Tibial artery (tissue), 4 donors: ENCODE results near the gene GNB1.

Experiments
- DNase-seq, 2 donors: peaks; one replicate each; pipeline ENCODE4 v3.0.0-alpha.2; 2019
- H3K27ac ChIP-seq, 2 donors: fragments of 200-600 bp; sonication (generic) in 1 of 2; 1 replicate in 1 of 2; 2 replicates in 1 of 2; pipeline ENCODE4 v1.5.1; 2018 to 2019; ENCODE audit warnings: mild to moderate bottlenecking in 1 of 2
- H3K27me3 ChIP-seq, 2 donors: fragments of 200-600 bp; sonication (generic) in 1 of 2; one replicate each; pipeline versions ENCODE4 v1.5.1 to v1.6.0; 2016 to 2019
- H3K36me3 ChIP-seq, 3 donors: fragments of 200-600 bp; sonication (generic) in 2 of 3; one replicate each; pipeline ENCODE4 v1.5.1; 2016 to 2019; ENCODE audit warnings: mild to moderate bottlenecking in 2 of 3
- H3K4me1 ChIP-seq, 4 donors: fragments of 200-600 bp; sonication (generic) in 2 of 4; 1 replicate in 3 of 4; 2 replicates in 1 of 4; pipeline ENCODE4 v1.5.1; 2016 to 2019
- H3K4me3 ChIP-seq, 2 donors: fragments of 200-600 bp; sonication (generic) in 1 of 2; 1 replicate in 1 of 2; 2 replicates in 1 of 2; pipeline ENCODE4 v1.5.1; 2018 to 2019; ENCODE audit warnings: mild to moderate bottlenecking in 2 of 2
- H3K9me3 ChIP-seq, 3 donors: fragments of 200-600 bp; sonication (generic) in 1 of 3; one replicate each; pipeline ENCODE4 v1.5.1; 2016 to 2019
- intact Hi-C: fragments of 100-400 bp; cut with DNase I; formaldehyde crosslinking; loops from one replicate; pipeline ENCODE4 v1.15.0; 2023; ENCODE audit warnings: low total_unique reads
- TF ChIP-seq, protein P1 (sequence below), 2 experiments: fragments of 200-600 bp in 1 of 2; fragments of 450-650 bp in 1 of 2; IDR thresholded peaks; one replicate each; pipeline ENCODE4 v1.5.1; 2017 to 2019; ENCODE audit warnings: antibody characterized with exemption in 2 of 2, mild to moderate bottlenecking in 1 of 2, moderate library complexity in 1 of 2

GNB1 gene

DNA sequence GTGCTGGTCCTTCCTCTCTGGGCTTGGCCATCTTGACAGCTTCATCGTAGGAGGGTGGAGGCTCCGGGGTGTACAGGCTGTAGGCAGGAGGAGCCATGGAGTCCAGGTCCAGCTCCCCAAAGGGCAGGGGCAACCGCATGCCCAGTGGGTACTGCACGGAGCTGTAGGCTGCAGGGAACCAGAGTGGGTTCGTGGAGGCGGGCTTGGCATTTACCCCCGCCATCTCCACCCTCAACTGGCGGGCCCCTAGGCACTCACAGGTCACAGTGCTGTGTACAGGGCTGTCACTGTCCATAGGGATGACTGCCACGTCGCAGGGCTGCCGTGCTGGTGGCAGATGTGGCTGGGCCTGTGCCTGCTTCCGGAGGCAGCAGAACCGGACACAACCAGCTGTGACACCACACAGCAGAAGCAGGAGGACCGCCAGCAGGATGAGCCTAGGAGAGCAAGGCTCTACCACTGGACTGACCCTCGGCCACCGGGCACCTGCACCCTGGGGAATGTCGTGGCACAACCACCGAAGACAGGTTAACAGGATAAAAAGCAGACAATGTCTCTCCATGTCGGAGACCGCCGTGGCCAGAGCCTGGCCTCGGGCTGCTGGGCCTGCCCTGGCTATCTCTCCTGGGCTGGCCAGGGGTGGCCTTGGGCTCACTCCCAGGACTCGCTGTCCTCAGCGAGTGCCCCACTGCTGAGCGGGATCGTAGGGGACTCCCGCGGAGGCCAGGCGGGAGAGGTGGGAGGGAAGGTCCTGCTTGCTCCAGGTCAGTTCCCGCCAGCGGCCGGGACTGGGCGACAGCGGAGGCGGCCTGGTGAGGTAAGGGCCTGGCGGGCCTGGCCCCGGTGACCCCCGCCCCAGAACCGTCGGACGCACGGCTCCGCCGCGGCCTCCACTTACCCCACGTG lies 27.4 kb upstream of the GNB1 start:
- peak overlapping the region in 1 of 2 donors; percentile 18 for H3K27ac ChIP-seq
- H3K9me3 ChIP-seq: no peaks in the 10 kb centered on the region
- peak overlapping the region; percentile 51 to 59 for H3K4me3 ChIP-seq
- intact Hi-C loops: no loop called here
- H3K4me1 ChIP-seq: peaks cover 0 to 20% (median 16%) of the 10 kb centered on the region in 4 donors
- TF ChIP-seq, protein P1, sequence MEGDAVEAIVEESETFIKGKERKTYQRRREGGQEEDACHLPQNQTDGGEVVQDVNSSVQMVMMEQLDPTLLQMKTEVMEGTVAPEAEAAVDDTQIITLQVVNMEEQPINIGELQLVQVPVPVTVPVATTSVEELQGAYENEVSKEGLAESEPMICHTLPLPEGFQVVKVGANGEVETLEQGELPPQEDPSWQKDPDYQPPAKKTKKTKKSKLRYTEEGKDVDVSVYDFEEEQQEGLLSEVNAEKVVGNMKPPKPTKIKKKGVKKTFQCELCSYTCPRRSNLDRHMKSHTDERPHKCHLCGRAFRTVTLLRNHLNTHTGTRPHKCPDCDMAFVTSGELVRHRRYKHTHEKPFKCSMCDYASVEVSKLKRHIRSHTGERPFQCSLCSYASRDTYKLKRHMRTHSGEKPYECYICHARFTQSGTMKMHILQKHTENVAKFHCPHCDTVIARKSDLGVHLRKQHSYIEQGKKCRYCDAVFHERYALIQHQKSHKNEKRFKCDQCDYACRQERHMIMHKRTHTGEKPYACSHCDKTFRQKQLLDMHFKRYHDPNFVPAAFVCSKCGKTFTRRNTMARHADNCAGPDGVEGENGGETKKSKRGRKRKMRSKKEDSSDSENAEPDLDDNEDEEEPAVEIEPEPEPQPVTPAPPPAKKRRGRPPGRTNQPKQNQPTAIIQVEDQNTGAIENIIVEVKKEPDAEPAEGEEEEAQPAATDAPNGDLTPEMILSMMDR (IDR thresholded peaks at IDR 0.05): no peak
- no peaks in the 10 kb centered on the region for H3K36me3 ChIP-seq
- H3K27me3 ChIP-seq: peaks cover 0 to 32% of the 10 kb centered on the region in 2 donors
- no peak for DNase-seq

DNA sequence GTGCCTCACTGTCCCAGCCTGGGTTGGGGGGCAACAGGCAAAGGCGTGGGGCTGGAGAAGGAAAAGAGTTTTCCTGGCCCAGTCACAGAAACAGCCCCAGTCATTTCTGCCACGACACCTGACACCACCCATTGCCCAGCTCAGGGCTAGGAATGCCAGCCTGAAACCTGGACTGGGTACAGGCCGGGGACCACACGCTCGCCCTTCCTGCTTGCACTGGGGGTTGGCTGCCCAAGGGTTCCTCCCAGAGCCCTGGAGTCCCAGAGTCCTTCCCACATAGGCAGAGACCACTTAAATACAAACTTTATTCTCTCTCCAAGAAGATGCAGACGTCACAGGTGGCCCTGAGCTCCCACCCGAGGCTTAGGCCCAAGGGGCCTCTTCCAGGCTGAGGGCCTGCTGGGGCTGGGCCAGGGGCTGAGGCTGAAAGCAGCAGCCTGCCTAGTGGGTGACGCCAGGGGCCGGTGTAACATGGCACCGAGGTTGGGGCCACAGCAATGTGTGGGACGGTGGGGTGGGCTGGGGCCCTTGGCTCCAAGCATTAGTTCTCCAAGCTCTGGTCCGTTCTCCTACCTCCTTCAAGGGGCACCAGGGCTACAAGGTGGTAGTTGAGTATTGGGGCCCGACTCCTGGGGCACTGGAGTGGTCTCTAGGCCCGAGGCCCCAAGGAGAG lies 26.6 kb upstream of the GNB1 start:
- TF ChIP-seq, protein P1 (IDR thresholded peaks at IDR 0.05): no peak
- intact Hi-C loops: no loop called here
- Histone ChIP-seq H3K27ac (no peak overlapping the region), H3K4me3 (no peak overlapping the region), H3K9me3 (no peaks in the 10 kb centered on the region), H3K4me1 (peaks cover 0 to 20% (median 16%) of the 10 kb centered on the region in 4 donors), H3K36me3 (no peaks in the 10 kb centered on the region), H3K27me3 (peaks cover 0 to 32% of the 10 kb centered on the region in 2 donors)
- DNase-seq: no peak

DNA sequence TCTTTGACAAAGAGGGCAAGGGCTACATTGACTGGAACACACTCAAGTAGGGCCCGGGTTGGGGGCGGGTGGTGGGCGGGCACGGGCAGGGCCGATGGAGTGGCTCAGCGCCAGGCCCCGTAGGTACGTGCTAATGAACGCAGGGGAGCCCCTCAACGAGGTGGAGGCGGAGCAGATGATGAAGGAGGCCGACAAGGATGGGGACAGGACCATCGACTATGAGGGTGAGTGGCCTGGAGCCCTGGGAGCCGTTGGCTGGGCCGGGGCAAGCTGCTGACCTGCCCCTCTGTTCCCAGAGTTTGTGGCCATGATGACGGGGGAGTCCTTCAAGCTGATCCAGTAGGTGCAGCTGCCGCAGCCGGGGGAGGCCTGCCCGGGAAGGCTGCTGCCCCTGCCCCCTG lies 26.0 kb upstream of the GNB1 start:
- H3K9me3 ChIP-seq: no peaks in the 10 kb centered on the region
- no peak for DNase-seq
- TF ChIP-seq, protein P1 (IDR thresholded peaks at IDR 0.05): no peak
- peaks cover 0 to 32% of the 10 kb centered on the region in 2 donors for H3K27me3 ChIP-seq
- H3K36me3 ChIP-seq: no peaks in the 10 kb centered on the region
- H3K27ac ChIP-seq: no peak overlapping the region
- H3K4me3 ChIP-seq: no peak overlapping the region
- intact Hi-C loops: no loop called here
- H3K4me1 ChIP-seq: peaks cover 0 to 20% (median 16%) of the 10 kb centered on the region in 4 donors

DNA sequence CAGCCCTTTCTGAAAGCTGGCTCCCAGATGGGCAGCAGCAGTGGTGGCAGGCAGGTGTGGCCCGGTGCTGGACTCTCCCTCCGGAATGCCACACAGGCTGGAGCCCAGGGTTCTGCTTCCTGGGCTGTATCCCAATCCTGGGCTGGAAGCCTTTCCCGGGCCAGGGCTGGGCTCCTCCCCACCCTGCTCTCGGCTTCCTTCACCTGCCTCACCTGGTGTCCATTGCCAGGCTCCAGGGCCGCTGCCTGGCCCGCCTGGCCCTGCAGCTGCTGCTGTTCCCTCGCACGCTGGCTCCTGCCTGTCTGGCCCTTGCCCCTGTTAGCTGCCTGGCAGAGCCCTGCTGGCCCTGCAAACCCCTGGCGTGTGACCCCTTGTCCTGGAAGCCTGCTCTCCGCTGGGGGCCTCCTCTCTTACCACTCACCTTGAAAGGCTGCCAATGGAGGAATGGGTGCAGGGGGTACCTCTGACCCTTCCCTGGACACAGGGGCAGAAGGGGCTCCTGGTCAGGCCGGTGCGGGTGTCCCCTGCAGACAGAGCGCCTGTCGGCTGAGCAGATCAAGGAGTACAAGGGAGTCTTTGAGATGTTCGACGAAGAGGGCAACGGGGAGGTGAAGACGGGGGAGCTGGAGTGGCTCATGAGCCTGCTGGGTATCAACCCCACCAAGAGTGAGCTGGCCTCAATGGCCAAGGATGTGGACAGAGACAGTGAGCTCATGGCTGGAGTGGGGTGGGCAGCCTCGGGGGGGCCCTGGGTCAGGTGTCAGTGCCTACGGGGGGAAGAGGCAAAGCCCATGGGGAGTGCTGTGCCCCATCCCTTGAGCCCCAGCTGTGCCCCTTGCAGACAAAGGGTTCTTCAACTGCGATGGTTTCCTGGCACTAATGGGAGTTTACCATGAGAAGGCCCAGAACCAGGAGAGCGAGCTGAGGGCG lies 25.3 kb upstream of the GNB1 start:
- Histone ChIP-seq H3K27ac (no peak overlapping the region), H3K27me3 (peaks cover 0 to 32% of the 10 kb centered on the region in 2 donors)
- intact Hi-C loops: no loop called here

More for the DNA sequence above, 25.3 kb upstream of the GNB1 start:
- Histone ChIP-seq H3K4me1 (peaks cover 0 to 20% (median 16%) of the 10 kb centered on the region in 4 donors), H3K4me3 (no peak overlapping the region), H3K36me3 (no peaks in the 10 kb centered on the region), H3K9me3 (no peaks in the 10 kb centered on the region)
- TF ChIP-seq, protein P1 (IDR thresholded peaks at IDR 0.05): no peak
- DNase-seq: no peak
